Stimulated activated CD8-positive, alpha-beta memory T cell treated with anti-CD3 and anti-CD28 coated beads, Interleukin-4, amount 100 ng/mL, for 4 hours (primary cell): ENCODE data around the gene TCF21.
"Not testable (repeated sequence)": the region's sequence is repeated elsewhere in the genome, so short reads cannot be mapped to it uniquely, and the experiment has no call there.

Source experiments
- DNase-seq, 2 donors: peaks; one replicate each; pipeline ENCODE4 v3.0.0-alpha.2; 2020; ENCODE audit warnings: low read depth in 2 of 2, low spot score in 1 of 2

Gene TCF21

GRCh38 chr6:133888929-133889556 lies at the start of gene TCF21:
Gene TCF21 (plus strand): TSS chr6:133889113. CDS start chr6:133889398, 285 bp downstream.
- no peak for DNase-seq

- no peak for DNase-seq
Measured at GRCh38 chr6:133841176-133841575, 47.7 kb upstream of the TCF21 start.

- no peak for DNase-seq
Measured at GRCh38 chr6:133843098-133843497, 45.8 kb upstream of the TCF21 start.

GRCh38 chr6:133844709-133845108 lies 44.2 kb upstream of the TCF21 start:
- no peak for DNase-seq

GRCh38 chr6:133854041-133854363 lies 34.9 kb upstream of the TCF21 start:
- DNase-seq = no peak

- no peak for DNase-seq
Measured at GRCh38 chr6:133854364-133855275, 34.3 kb upstream of the TCF21 start.

GRCh38 chr6:133855276-133855990 lies 33.5 kb upstream of the TCF21 start:
- DNase-seq = no peak

- DNase-seq = no peak
Measured at GRCh38 chr6:133855991-133856370, 32.9 kb upstream of the TCF21 start.

GRCh38 chr6:133856911-133857310 lies 32.0 kb upstream of the TCF21 start:
- DNase-seq = no peak

GRCh38 chr6:133857696-133858095 lies 31.2 kb upstream of the TCF21 start:
- DNase-seq = no peak

- DNase-seq = not testable (repeated sequence)
Measured at GRCh38 chr6:133861337-133861736, 27.6 kb upstream of the TCF21 start.

- DNase-seq = no peak
Measured at GRCh38 chr6:133863228-133863627, 25.7 kb upstream of the TCF21 start.

GRCh38 chr6:133865680-133866079 lies 23.2 kb upstream of the TCF21 start:
- no peak for DNase-seq

- no peak for DNase-seq
Measured at GRCh38 chr6:133871131-133871530, 17.8 kb upstream of the TCF21 start.

GRCh38 chr6:133873538-133873937 lies 15.4 kb upstream of the TCF21 start:
- DNase-seq = no peak

- no peak for DNase-seq
Measured at GRCh38 chr6:133877116-133877515, 11.8 kb upstream of the TCF21 start.

- no peak for DNase-seq
Measured at GRCh38 chr6:133880006-133880405, 8.9 kb upstream of the TCF21 start.

GRCh38 chr6:133880896-133881295 lies 8.0 kb upstream of the TCF21 start:
- DNase-seq = no peak

- no peak for DNase-seq
Measured at GRCh38 chr6:133886104-133886775, 2.7 kb upstream of the TCF21 start.

- no peak for DNase-seq
Measured at GRCh38 chr6:133887156-133887879, 1.6 kb upstream of the TCF21 start.

- no peak for DNase-seq
Measured at GRCh38 chr6:133887880-133888230, 1.1 kb upstream of the TCF21 start.
